Thyroid gland (tissue), 4 donors: ENCODE measurements around the gene KRTAP12-2.

ENCODE experiments used
- CTCF ChIP-seq, 6 experiments: fragments of 200-600 bp in 3 of 6; fragments of 450-650 bp in 3 of 6; sonication (generic) in 3 of 6; IDR thresholded peaks; one replicate each; pipeline ENCODE4 v1.5.1; 2016 to 2019; ENCODE audit warnings: antibody characterized with exemption in 6 of 6, mild to moderate bottlenecking in 2 of 6, inconsistent platforms in 1 of 6, moderate library complexity in 1 of 6
- POLR2A ChIP-seq, 2 donors: fragments of 450-650 bp; IDR thresholded peaks; one replicate each; pipeline ENCODE4 v1.6.1; 2017; ENCODE audit warnings: antibody characterized with exemption in 2 of 2, mild to moderate bottlenecking in 2 of 2, moderate library complexity in 1 of 2

GRCh38 chr21:44684483-44684882 lies 17.8 kb upstream of the KRTAP12-2 start:
- TF ChIP-seq CTCF (IDR thresholded peaks at IDR 0.05) (no peak), POLR2A (IDR thresholded peaks at IDR 0.05) (no peak)
